MM.1S (cell line): Measurements from ENCODE around the gene CA9.

ENCODE experiments used
- DNase-seq: peaks from one replicate; pipeline ENCODE4 v3.0.0-alpha.2; 2015
- H2AFZ ChIP-seq: fragments of 300-600 bp; sonication (generic); 2 replicates; pipeline ENCODE4 v1.6.0; 2016; ENCODE audit warnings: antibody characterized with exemption, low read length
- H3F3A ChIP-seq: fragments of 300-600 bp; sonication (generic); 2 replicates; pipeline ENCODE4 v1.6.1; 2016; ENCODE audit warnings: mild to moderate bottlenecking, antibody characterized with exemption, low read length, moderate library complexity, mixed read lengths; ENCODE audit not compliant: insufficient read depth
- H3K27ac ChIP-seq: fragments of 300-600 bp; sonication (generic); 2 replicates; pipeline ENCODE4 v1.5.1; 2016; ENCODE audit warnings: mild to moderate bottlenecking, low read length
- H3K27me3 ChIP-seq: fragments of 300-600 bp; sonication (generic); replicated peaks from 2 replicates; pipeline ENCODE4 v1.6.0; 2016; ENCODE audit warnings: low read length; ENCODE audit not compliant: insufficient read depth
- H3K36me3 ChIP-seq: fragments of 300-600 bp; sonication (generic); replicated peaks from 2 replicates; pipeline ENCODE4 v1.6.1; 2016; ENCODE audit warnings: mild to moderate bottlenecking, low read length, mixed read lengths; ENCODE audit not compliant: insufficient read depth
- H3K4me1 ChIP-seq: fragments of 300-600 bp; sonication (generic); 2 replicates; pipeline ENCODE4 v1.6.1; 2016; ENCODE audit warnings: low read length, mixed read lengths
- H3K4me2 ChIP-seq: fragments of 300-600 bp; sonication (generic); 2 replicates; pipeline ENCODE4 v1.6.0; 2016; ENCODE audit warnings: low read depth, low read length
- H3K4me3 ChIP-seq: fragments of 300-600 bp; sonication (generic); 2 replicates; pipeline ENCODE4 v1.5.1; 2016; ENCODE audit warnings: low read length, mixed read lengths
- H3K79me2 ChIP-seq: fragments of 300-600 bp; sonication (generic); 2 replicates; pipeline ENCODE4 v1.6.1; 2016; ENCODE audit warnings: mixed run types, low read length, mixed read lengths
- H3K9ac ChIP-seq: fragments of 300-600 bp; sonication (generic); 2 replicates; pipeline ENCODE4 v1.6.1; 2016; ENCODE audit warnings: low read length, mixed read lengths
- H3K9me2 ChIP-seq: fragments of 300-600 bp; sonication (generic); replicated peaks from 2 replicates; pipeline ENCODE4 v1.6.1; 2016; ENCODE audit warnings: mild to moderate bottlenecking, low read length, mixed read lengths; ENCODE audit not compliant: insufficient read depth
- H3K9me3 ChIP-seq: fragments of 300-600 bp; sonication (generic); replicated peaks from 2 replicates; pipeline ENCODE4 v1.6.1; 2016; ENCODE audit warnings: mild to moderate bottlenecking, low read length, mixed read lengths; ENCODE audit not compliant: insufficient read depth
- H4K20me1 ChIP-seq: fragments of 300-600 bp; sonication (generic); 2 replicates; pipeline ENCODE4 v1.6.1; 2016; ENCODE audit warnings: mild to moderate bottlenecking, low read length, moderate library complexity, mixed read lengths; ENCODE audit not compliant: insufficient read depth
- EZH2 ChIP-seq: fragments of 300-600 bp; sonication (generic); optimal IDR thresholded peaks from 2 replicates; pipeline ENCODE3; 2017; ENCODE audit warnings: low read depth, mild to moderate bottlenecking, antibody characterized with exemption, low read length, mixed read lengths
- EZH2phosphoT487 ChIP-seq: fragments of 300-600 bp; sonication (generic); IDR thresholded peaks from 2 replicates; pipeline ENCODE4 v1.6.1; 2018; ENCODE audit warnings: antibody characterized with exemption, low read length
- TF ChIP-seq, protein P1 (sequence below): fragments of 300-600 bp; sonication (generic); IDR thresholded peaks from 2 replicates; pipeline ENCODE4 v1.5.1; 2016; ENCODE audit warnings: antibody characterized with exemption, low read length, mixed read lengths

The CA9 gene

DNA sequence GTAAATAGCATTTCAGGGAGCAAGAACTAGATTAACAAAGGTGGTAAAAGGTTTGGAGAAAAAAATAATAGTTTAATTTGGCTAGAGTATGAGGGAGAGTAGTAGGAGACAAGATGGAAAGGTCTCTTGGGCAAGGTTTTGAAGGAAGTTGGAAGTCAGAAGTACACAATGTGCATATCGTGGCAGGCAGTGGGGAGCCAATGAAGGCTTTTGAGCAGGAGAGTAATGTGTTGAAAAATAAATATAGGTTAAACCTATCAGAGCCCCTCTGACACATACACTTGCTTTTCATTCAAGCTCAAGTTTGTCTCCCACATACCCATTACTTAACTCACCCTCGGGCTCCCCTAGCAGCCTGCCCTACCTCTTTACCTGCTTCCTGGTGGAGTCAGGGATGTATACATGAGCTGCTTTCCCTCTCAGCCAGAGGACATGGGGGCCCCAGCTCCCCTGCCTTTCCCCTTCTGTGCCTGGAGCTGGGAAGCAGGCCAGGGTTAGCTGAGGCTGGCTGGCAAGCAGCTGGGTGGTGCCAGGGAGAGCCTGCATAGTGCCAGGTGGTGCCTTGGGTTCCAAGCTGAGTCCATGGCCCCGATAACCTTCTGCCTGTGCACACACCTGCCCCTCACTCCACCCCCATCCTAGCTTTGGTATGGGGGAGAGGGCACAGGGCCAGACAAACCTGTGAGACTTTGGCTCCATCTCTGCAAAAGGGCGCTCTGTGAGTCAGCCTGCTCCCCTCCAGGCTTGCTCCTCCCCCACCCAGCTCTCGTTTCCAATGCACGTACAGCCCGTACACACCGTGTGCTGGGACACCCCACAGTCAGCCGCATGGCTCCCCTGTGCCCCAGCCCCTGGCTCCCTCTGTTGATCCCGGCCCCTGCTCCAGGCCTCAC, at the start of gene CA9:
TSS of gene CA9 (plus strand) at position 797 of the 893 bp plus-strand sequence. CDS start at position 829, 32 bp downstream.
- no peaks in the 10 kb centered on the region for H3K79me2 ChIP-seq
- no peaks in the 10 kb centered on the region for H3K9me3 ChIP-seq
- H3K4me2 ChIP-seq, result no peak within 1 kb of the TSS
- H3K27ac ChIP-seq, result no peak within 1 kb of the TSS
- no peak within 1 kb of the TSS for H2AFZ ChIP-seq
- no peak for DNase-seq
- H3K4me1 ChIP-seq, result no peaks in the 10 kb centered on the region
- H3K36me3 ChIP-seq, result no peaks in the 10 kb centered on the region
- TF ChIP-seq EZH2phosphoT487 (no peak), EZH2 (no peak)
- TF ChIP-seq, protein P1, sequence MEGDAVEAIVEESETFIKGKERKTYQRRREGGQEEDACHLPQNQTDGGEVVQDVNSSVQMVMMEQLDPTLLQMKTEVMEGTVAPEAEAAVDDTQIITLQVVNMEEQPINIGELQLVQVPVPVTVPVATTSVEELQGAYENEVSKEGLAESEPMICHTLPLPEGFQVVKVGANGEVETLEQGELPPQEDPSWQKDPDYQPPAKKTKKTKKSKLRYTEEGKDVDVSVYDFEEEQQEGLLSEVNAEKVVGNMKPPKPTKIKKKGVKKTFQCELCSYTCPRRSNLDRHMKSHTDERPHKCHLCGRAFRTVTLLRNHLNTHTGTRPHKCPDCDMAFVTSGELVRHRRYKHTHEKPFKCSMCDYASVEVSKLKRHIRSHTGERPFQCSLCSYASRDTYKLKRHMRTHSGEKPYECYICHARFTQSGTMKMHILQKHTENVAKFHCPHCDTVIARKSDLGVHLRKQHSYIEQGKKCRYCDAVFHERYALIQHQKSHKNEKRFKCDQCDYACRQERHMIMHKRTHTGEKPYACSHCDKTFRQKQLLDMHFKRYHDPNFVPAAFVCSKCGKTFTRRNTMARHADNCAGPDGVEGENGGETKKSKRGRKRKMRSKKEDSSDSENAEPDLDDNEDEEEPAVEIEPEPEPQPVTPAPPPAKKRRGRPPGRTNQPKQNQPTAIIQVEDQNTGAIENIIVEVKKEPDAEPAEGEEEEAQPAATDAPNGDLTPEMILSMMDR, result no peak
- H3K9me2 ChIP-seq, result no peaks in the 10 kb centered on the region
- H3K4me3 ChIP-seq, result no peak within 1 kb of the TSS
- no peaks in the 10 kb centered on the region for H4K20me1 ChIP-seq
- no peak within 1 kb of the TSS for H3K9ac ChIP-seq
- no peaks in the 10 kb centered on the region for H3F3A ChIP-seq
- peaks cover 15% of the 10 kb centered on the region; the same call in 1 of the 2 replicates for H3K27me3 ChIP-seq

DNA sequence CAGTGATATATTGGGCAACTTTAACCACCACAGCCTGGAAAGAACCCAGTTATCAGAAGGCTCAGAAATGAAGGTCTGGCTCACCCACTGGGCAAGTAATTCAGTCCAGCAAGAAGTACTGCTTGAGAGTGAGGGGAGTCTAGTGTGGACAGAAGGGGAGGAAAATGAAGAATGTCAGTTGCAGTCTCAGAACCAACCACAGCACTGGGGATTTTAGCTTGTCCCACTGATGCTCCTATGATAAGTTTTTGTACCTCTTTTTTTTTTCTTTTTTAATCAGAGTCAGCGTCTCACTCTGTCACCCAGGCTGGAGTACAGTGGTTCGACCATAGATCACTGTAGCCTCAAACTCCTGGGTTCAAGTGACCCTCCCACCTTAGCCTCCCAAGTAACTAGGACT, 46.2 kb upstream of the CA9 start:
- Histone ChIP-seq H3K36me3 (no peaks in the 10 kb centered on the region), H3K4me1 (no peaks in the 10 kb centered on the region), H3K4me2 (no peak overlapping the region), H3K27me3 (no peaks in the 10 kb centered on the region), H3K9me3 (no peaks in the 10 kb centered on the region), H3K27ac (no peak overlapping the region), H3K9ac (no peak overlapping the region), H2AFZ (no peak overlapping the region), H3F3A (no peaks in the 10 kb centered on the region), H3K9me2 (no peaks in the 10 kb centered on the region), H4K20me1 (no peaks in the 10 kb centered on the region), H3K4me3 (no peak overlapping the region), H3K79me2 (no peaks in the 10 kb centered on the region)
- TF ChIP-seq, protein P1, result no peak
- TF ChIP-seq EZH2phosphoT487 (no peak), EZH2 (no peak)
- DNase-seq, result no peak

DNA sequence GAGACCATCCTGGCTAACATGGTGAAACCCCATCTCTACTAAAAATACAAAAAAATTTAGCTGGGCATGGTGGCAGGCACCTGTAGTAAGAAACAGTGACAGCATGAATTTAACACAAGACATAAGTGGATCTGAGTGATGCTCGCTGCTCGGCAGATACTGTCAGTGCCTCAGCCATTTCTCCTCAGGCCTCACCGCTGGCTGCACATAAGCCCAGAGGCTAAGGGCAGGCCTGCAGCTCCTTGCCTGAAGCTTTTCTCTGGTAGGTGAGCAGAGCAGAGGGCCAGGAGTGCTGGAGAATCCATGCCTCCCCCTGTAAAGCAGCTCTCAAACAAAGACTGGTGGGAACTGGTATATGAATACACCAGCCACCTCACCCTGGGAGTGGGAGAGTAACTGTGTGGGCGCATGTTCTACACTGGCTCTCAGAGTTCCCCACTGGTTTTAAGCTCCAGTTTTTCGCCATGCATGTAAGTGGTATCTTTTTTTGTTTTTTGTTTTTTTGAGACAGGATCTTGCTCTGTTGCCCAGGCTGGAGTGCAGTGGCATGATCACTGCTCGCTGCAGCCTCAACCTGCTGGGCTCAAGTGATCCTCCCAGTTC, 45.2 kb upstream of the CA9 start:
- H3K4me3 ChIP-seq, result no peak overlapping the region
- H3K4me1 ChIP-seq, result no peaks in the 10 kb centered on the region
- no peak overlapping the region for H3K4me2 ChIP-seq
- H3K79me2 ChIP-seq, result no peaks in the 10 kb centered on the region
- H3F3A ChIP-seq, result no peaks in the 10 kb centered on the region
- no peaks in the 10 kb centered on the region for H3K36me3 ChIP-seq
- no peaks in the 10 kb centered on the region for H4K20me1 ChIP-seq
- no peaks in the 10 kb centered on the region for H3K9me3 ChIP-seq
- no peak overlapping the region for H3K27ac ChIP-seq
- H3K27me3 ChIP-seq, result no peaks in the 10 kb centered on the region
- H2AFZ ChIP-seq, result no peak overlapping the region
- no peaks in the 10 kb centered on the region for H3K9me2 ChIP-seq
- no peak overlapping the region for H3K9ac ChIP-seq
- TF ChIP-seq EZH2 (no peak), EZH2phosphoT487 (no peak)
- TF ChIP-seq, protein P1, result no peak
- DNase-seq, result no peak
